ENCODE measurements around the gene CLEC4M.

CLEC4M gene

GRCh38 chr19:7762719-7763293 is at the start of gene CLEC4M:
CLEC4M (plus strand) TSS chr19:7763243; CDS start chr19:7763267, 24 bp downstream.
- DNase-seq, result no peak

- no peak for DNase-seq
These were observed 47.4 kb upstream of the CLEC4M start for GRCh38 chr19:7715671-7716070.

- no peak for DNase-seq
These were observed 46.3 kb upstream of the CLEC4M start for GRCh38 chr19:7716762-7717161.

- DNase-seq, result no peak
These were observed 44.4 kb upstream of the CLEC4M start for GRCh38 chr19:7718668-7719067.

- no peak for DNase-seq
These were observed 42.7 kb upstream of the CLEC4M start for GRCh38 chr19:7720351-7720750.

GRCh38 chr19:7722231-7722651 is 40.8 kb upstream of the CLEC4M start:
- DNase-seq, result no peak

GRCh38 chr19:7725791-7726190 is 37.3 kb upstream of the CLEC4M start:
- no peak for DNase-seq

- DNase-seq, result no peak
These were observed 33.8 kb upstream of the CLEC4M start for GRCh38 chr19:7729211-7729610.

- DNase-seq, result no peak
These were observed 33.2 kb upstream of the CLEC4M start for GRCh38 chr19:7729831-7730285.

GRCh38 chr19:7730286-7731217 is 32.5 kb upstream of the CLEC4M start:
- no peak for DNase-seq

GRCh38 chr19:7731218-7731595 is 31.8 kb upstream of the CLEC4M start:
- no peak for DNase-seq

- DNase-seq, result no peak
These were observed 31.4 kb upstream of the CLEC4M start for GRCh38 chr19:7731615-7732014.

- no peak for DNase-seq
These were observed 31.0 kb upstream of the CLEC4M start, which contains the start of gene CLEC4G for GRCh38 chr19:7732045-7732444. CLEC4G (minus strand) TSS chr19:7732110; CDS start chr19:7732102, 8 bp downstream.

GRCh38 chr19:7733376-7733775 is 29.7 kb upstream of the CLEC4M start:
- no peak for DNase-seq

GRCh38 chr19:7734220-7735203 is 28.5 kb upstream of the CLEC4M start:
- no peak for DNase-seq

GRCh38 chr19:7736148-7736547 is 26.9 kb upstream of the CLEC4M start:
- DNase-seq, result no peak

GRCh38 chr19:7737215-7737614 is 25.8 kb upstream of the CLEC4M start:
- no peak for DNase-seq

GRCh38 chr19:7738023-7738422 is 25.0 kb upstream of the CLEC4M start:
- DNase-seq, result no peak

GRCh38 chr19:7739211-7739755 is 23.8 kb upstream of the CLEC4M start:
- DNase-seq, result no peak

- no peak for DNase-seq
These were observed 23.0 kb upstream of the CLEC4M start for GRCh38 chr19:7739801-7740681.

- no peak for DNase-seq
These were observed 22.4 kb upstream of the CLEC4M start for GRCh38 chr19:7740682-7741054.

GRCh38 chr19:7742575-7742974 is 20.5 kb upstream of the CLEC4M start:
- no peak for DNase-seq
